Keratinocyte (primary cell): Measurements from ENCODE around the gene TMEM186.
"Not testable (repeated sequence)": the region's sequence is repeated elsewhere in the genome, so short reads cannot be mapped to it uniquely, and the experiment has no call there.

Experiments used
- EZH2 ChIP-seq: IDR thresholded peaks from one replicate; pipeline ENCODE4 v1.6.1; 2012; ENCODE audit warnings: inconsistent platforms, mild to moderate bottlenecking, low read length, moderate library complexity
- TF ChIP-seq, protein P1 (sequence below), 3 experiments: IDR thresholded peaks in 1 of 3; conservative IDR thresholded peaks in 1 of 3; optimal IDR thresholded peaks in 1 of 3; 2 replicates in 2 of 3; 3 replicates in 1 of 3; pipeline versions ENCODE3 to v1.5.1; 2011; ENCODE audit warnings: low read length in 3 of 3, mild to moderate bottlenecking in 3 of 3, moderate library complexity in 2 of 3, control low read depth in 1 of 3, inconsistent platforms in 1 of 3; ENCODE audit not compliant: insufficient read depth in 2 of 3; ENCODE audit errors: extremely low read depth in 1 of 3

DNA sequence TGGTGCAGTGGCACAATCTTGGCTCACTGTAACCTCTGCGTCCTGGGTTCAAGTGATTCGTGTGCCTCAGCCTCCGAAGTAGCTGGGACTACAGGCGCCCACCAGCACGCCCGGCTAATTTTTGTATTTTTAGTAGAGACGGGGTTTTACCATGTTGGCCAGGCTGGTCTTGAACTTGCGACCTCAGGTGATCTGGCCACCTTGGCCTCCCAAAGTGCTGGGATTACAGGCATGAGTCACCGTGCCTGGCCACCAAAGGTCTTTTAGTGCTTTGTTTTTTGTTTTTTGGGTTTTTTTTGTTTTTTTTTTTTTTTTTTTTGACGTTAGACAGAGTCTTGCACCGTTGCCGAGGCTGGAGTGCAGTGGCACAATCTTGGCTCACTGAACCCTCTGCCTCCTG lies 6.3 kb upstream of the TMEM186 start:
- TF ChIP-seq, protein P1, sequence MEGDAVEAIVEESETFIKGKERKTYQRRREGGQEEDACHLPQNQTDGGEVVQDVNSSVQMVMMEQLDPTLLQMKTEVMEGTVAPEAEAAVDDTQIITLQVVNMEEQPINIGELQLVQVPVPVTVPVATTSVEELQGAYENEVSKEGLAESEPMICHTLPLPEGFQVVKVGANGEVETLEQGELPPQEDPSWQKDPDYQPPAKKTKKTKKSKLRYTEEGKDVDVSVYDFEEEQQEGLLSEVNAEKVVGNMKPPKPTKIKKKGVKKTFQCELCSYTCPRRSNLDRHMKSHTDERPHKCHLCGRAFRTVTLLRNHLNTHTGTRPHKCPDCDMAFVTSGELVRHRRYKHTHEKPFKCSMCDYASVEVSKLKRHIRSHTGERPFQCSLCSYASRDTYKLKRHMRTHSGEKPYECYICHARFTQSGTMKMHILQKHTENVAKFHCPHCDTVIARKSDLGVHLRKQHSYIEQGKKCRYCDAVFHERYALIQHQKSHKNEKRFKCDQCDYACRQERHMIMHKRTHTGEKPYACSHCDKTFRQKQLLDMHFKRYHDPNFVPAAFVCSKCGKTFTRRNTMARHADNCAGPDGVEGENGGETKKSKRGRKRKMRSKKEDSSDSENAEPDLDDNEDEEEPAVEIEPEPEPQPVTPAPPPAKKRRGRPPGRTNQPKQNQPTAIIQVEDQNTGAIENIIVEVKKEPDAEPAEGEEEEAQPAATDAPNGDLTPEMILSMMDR (optimal IDR thresholded peaks at IDR 0.05 in 1 of 3, IDR thresholded peaks at IDR 0.05 in 1 of 3, conservative IDR thresholded peaks at IDR 0.05 in 1 of 3; ENCODE audit: extremely low read depth in 1 of 3, insufficient read depth in 2 of 3, low read length in 3 of 3): not testable (repeated sequence)
- not testable (repeated sequence) for TF ChIP-seq EZH2
